H9 (cell line): ENCODE measurements around the gene PCSK6. TPM values are rescaled to one million over a fixed set of nuclear protein-coding genes. Genes with fewer than 3 reads are reported as not detected.

Source experiments
- DNase-seq: peaks from one replicate; pipeline ENCODE4 v3.0.0-alpha.2; 2017
- H2AFZ ChIP-seq: one replicate; pipeline ENCODE4 v1.6.1; 2013; ENCODE audit warnings: mild to moderate bottlenecking, low read length, control low read depth, moderate library complexity
- H2AK5ac ChIP-seq: 2 replicates; pipeline ENCODE4 v1.6.1; 2013; ENCODE audit warnings: low read length, control low read depth, mixed read lengths; ENCODE audit not compliant: insufficient read length
- H2BK120ac ChIP-seq: one replicate; pipeline ENCODE4 v1.6.1; 2013; ENCODE audit warnings: low read depth, mild to moderate bottlenecking, low read length, control low read depth, inconsistent platforms; ENCODE audit not compliant: poor library complexity, severe bottlenecking
- H2BK12ac ChIP-seq: 2 replicates; pipeline ENCODE4 v1.6.1; 2013; ENCODE audit warnings: low read length, control low read depth, mixed read lengths, low read depth; ENCODE audit not compliant: insufficient read length
- H2BK15ac ChIP-seq: 2 replicates; pipeline ENCODE4 v1.6.1; 2013; ENCODE audit warnings: low read depth, low read length, control low read depth
- H2BK20ac ChIP-seq: one replicate; pipeline ENCODE4 v1.6.1; 2013; ENCODE audit warnings: low read depth, mild to moderate bottlenecking, low read length, control low read depth, inconsistent platforms; ENCODE audit not compliant: poor library complexity, severe bottlenecking
- H2BK5ac ChIP-seq: 2 replicates; pipeline ENCODE4 v1.6.1; 2013; ENCODE audit warnings: low read length, control low read depth, mixed read lengths; ENCODE audit not compliant: insufficient read length
- H3K14ac ChIP-seq: 2 replicates; pipeline ENCODE4 v1.6.1; 2013; ENCODE audit warnings: low read length, control low read depth; ENCODE audit not compliant: insufficient read depth
- H3K18ac ChIP-seq: 2 replicates; pipeline ENCODE4 v1.6.1; 2013; ENCODE audit warnings: low read depth, mild to moderate bottlenecking, mixed read lengths, low read length, control low read depth; ENCODE audit not compliant: insufficient read length
- H3K23ac ChIP-seq: 2 replicates; pipeline ENCODE4 v1.6.1; 2013; ENCODE audit warnings: low read length, control low read depth, mixed read lengths, low read depth; ENCODE audit not compliant: insufficient read length
- H3K23me2 ChIP-seq: 2 replicates; pipeline ENCODE4 v1.6.1; 2013; ENCODE audit warnings: low read depth, mild to moderate bottlenecking, mixed read lengths, low read length, control low read depth; ENCODE audit not compliant: insufficient read length, poor library complexity, severe bottlenecking
- H3K27ac ChIP-seq: 2 replicates; pipeline ENCODE4 v1.5.1; 2013; ENCODE audit warnings: low read length, control low read depth, mixed read lengths, low read depth; ENCODE audit not compliant: insufficient read length
- H3K27me3 ChIP-seq: 2 replicates; pipeline ENCODE4 v1.6.1; 2013; ENCODE audit warnings: low read length, control low read depth, inconsistent platforms; ENCODE audit not compliant: insufficient read depth
- H3K4ac ChIP-seq: 2 replicates; pipeline ENCODE4 v1.6.1; 2013; ENCODE audit warnings: low read depth, mild to moderate bottlenecking, control low read depth, inconsistent platforms, low read length, moderate library complexity
- H3K4me1 ChIP-seq: 2 replicates; pipeline ENCODE4 v1.6.1; 2013; ENCODE audit warnings: low read length, control low read depth, inconsistent platforms; ENCODE audit not compliant: insufficient read depth
- H3K4me2 ChIP-seq: 2 replicates; pipeline ENCODE4 v1.6.1; 2013; ENCODE audit warnings: low read length, control low read depth, mixed read lengths; ENCODE audit not compliant: insufficient read length, insufficient read depth
- H3K56ac ChIP-seq: 2 replicates; pipeline ENCODE4 v1.6.1; 2013; ENCODE audit warnings: low read depth, mild to moderate bottlenecking, mixed read lengths, low read length, control low read depth; ENCODE audit not compliant: insufficient read length
- H3K79me1 ChIP-seq: 2 replicates; pipeline ENCODE4 v1.6.1; 2013; ENCODE audit warnings: low read depth, mild to moderate bottlenecking, moderate library complexity, low read length, control low read depth, inconsistent platforms; ENCODE audit not compliant: insufficient read depth, poor library complexity, severe bottlenecking
- H3K79me2 ChIP-seq: 2 replicates; pipeline ENCODE4 v1.6.1; 2013; ENCODE audit warnings: low read length, control low read depth, inconsistent platforms; ENCODE audit not compliant: insufficient read depth
- H3K9ac ChIP-seq: 2 replicates; pipeline ENCODE4 v1.6.1; 2013; ENCODE audit warnings: low read length, control low read depth, mixed read lengths; ENCODE audit not compliant: insufficient read length; ENCODE audit errors: extremely low read depth
- H3K9me3 ChIP-seq: one replicate; pipeline ENCODE4 v1.6.1; 2013; ENCODE audit warnings: low read depth, low read length, inconsistent platforms; ENCODE audit not compliant: control insufficient read depth
- H3T11ph ChIP-seq: one replicate; pipeline ENCODE4 v1.6.1; 2013; ENCODE audit warnings: mild to moderate bottlenecking, low read length, control low read depth, inconsistent platforms
- H4K20me1 ChIP-seq: one replicate; pipeline ENCODE4 v1.6.1; 2013; ENCODE audit not compliant: control insufficient read depth, insufficient read length, insufficient read depth
- H4K5ac ChIP-seq: 2 replicates; pipeline ENCODE4 v1.6.1; 2013; ENCODE audit warnings: low read depth, mild to moderate bottlenecking, mixed read lengths, low read length, control low read depth; ENCODE audit not compliant: insufficient read length
- H4K8ac ChIP-seq: replicated peaks from 2 replicates; pipeline ENCODE4 v1.6.1; 2013; ENCODE audit warnings: low read length, control low read depth, mixed read lengths, low read depth; ENCODE audit not compliant: insufficient read length
- H4K91ac ChIP-seq: 2 replicates; pipeline ENCODE4 v1.6.1; 2013; ENCODE audit warnings: low read depth, mild to moderate bottlenecking, moderate library complexity, mixed read lengths, low read length, control low read depth; ENCODE audit not compliant: insufficient read length
- H3K27ac Mint-ChIP-seq, 3 experiments: 2 replicates in 2 of 3; 3 replicates in 1 of 3; pipeline ENCODE4 v1.8.0; 2020 to 2021; ENCODE audit warnings: mixed read lengths in 3 of 3, mild to moderate bottlenecking in 1 of 3, moderate library complexity in 1 of 3
- H3K27me3 Mint-ChIP-seq: 2 replicates; pipeline ENCODE4 v1.8.0; 2021; ENCODE audit warnings: low read depth, mild to moderate bottlenecking, moderate library complexity, mixed read lengths
- H3K36me3 Mint-ChIP-seq, 3 experiments: 2 replicates in 2 of 3; 3 replicates in 1 of 3; pipeline ENCODE4 v1.8.0; 2020 to 2021; ENCODE audit warnings: low read depth in 3 of 3, mixed read lengths in 3 of 3; ENCODE audit not compliant: insufficient read depth in 1 of 3
- H3K4me1 Mint-ChIP-seq, 2 experiments: 2 replicates each; pipeline ENCODE4 v1.8.0; 2020; ENCODE audit warnings: mixed read lengths in 2 of 2
- H3K4me3 Mint-ChIP-seq, 2 experiments: 2 replicates in 1 of 2; 3 replicates in 1 of 2; pipeline ENCODE4 v1.8.0; 2020 to 2021; ENCODE audit warnings: mild to moderate bottlenecking in 2 of 2, mixed read lengths in 2 of 2, moderate library complexity in 1 of 2
- H3K9me3 Mint-ChIP-seq, 2 experiments: 2 replicates in 1 of 2; 3 replicates in 1 of 2; pipeline ENCODE4 v1.8.0; 2020; ENCODE audit warnings: mild to moderate bottlenecking in 2 of 2, mixed read lengths in 2 of 2, moderate library complexity in 1 of 2
- CTCF ChIP-seq: fragments of 200-600 bp; sonication (generic); conservative IDR thresholded peaks from 3 replicates; pipeline ENCODE4 v1.8.0; 2021; ENCODE audit warnings: antibody characterized with exemption, mild to moderate bottlenecking
- WGBS: extraction: QIAGEN DNeasy Blood & Tissue Kit; methylation state at CpG from one replicate; pipeline ENCODE4 v1.1.7; 2013; ENCODE audit warnings: missing lambda C conversion rate, low lambda C conversion rate, mixed read lengths; ENCODE audit not compliant: insufficient read length; ENCODE audit errors: extremely low coverage; 5-methylcytosine and 5-hydroxymethylcytosine counted together
- total RNA-seq: library from RNA; stranded (reverse); gene quantifications from 2 replicates; pipeline ENCODE4 v1.2.1, GENCODE V29; 2021

Gene PCSK6
- total RNA-seq, 1 experiment from 2014 or later = 4.0 TPM

GRCh38 chr15:101451846-101452245 lies 37.7 kb downstream of the PCSK6 start:
- no peak overlapping the region for H2BK20ac ChIP-seq
- no peak for DNase-seq
- H2AFZ ChIP-seq = no peak overlapping the region
- no peaks in the 10 kb centered on the region for H4K20me1 ChIP-seq
- no peak overlapping the region for H4K8ac ChIP-seq
- no peak overlapping the region for H3K18ac ChIP-seq
- Mint-ChIP-seq H3K9me3 (no peaks in the 10 kb centered on the region), H3K36me3 (no peaks in the 10 kb centered on the region), H3K4me3 (no peak overlapping the region), H3K27ac (no peak overlapping the region), H3K4me1 (peaks cover 13 to 26% of the 10 kb centered on the region in 2 experiments), H3K27me3 (no peaks in the 10 kb centered on the region; the same call in 1 of the 2 replicates)
- H3K27me3 ChIP-seq = no peaks in the 10 kb centered on the region
- TF ChIP-seq CTCF = no peak
- H2BK15ac ChIP-seq = no peak overlapping the region
- H3K14ac ChIP-seq = no peak overlapping the region
- H2BK5ac ChIP-seq = no peak overlapping the region
- no peak overlapping the region for H3T11ph ChIP-seq
- H2BK120ac ChIP-seq = no peak overlapping the region
- H4K91ac ChIP-seq = no peak overlapping the region
- no peaks in the 10 kb centered on the region for H3K79me1 ChIP-seq
- no peak overlapping the region for H2BK12ac ChIP-seq
- H3K9ac ChIP-seq = no peak overlapping the region
- no peak overlapping the region for H3K27ac ChIP-seq
- H3K23me2 ChIP-seq = no peaks in the 10 kb centered on the region
- H3K4me1 ChIP-seq = no peaks in the 10 kb centered on the region
- H4K5ac ChIP-seq = no peak overlapping the region
- H3K4ac ChIP-seq = no peak overlapping the region
- no CpG with 5 or more reads among the region's 3 CpGs for WGBS
- no peak overlapping the region for H3K56ac ChIP-seq
- no peak overlapping the region for H3K23ac ChIP-seq
- no peaks in the 10 kb centered on the region for H3K9me3 ChIP-seq
- H3K4me2 ChIP-seq = no peak overlapping the region
- no peaks in the 10 kb centered on the region for H3K79me2 ChIP-seq
- H2AK5ac ChIP-seq = no peak overlapping the region
